Measurements from ENCODE around the gene ZNF710. TPM values are rescaled to one million over a fixed set of nuclear protein-coding genes. Genes with fewer than 3 reads are reported as not detected.

ZNF710 gene
- polyA plus RNA-seq, 1 experiment: 2.0 TPM

DNA sequence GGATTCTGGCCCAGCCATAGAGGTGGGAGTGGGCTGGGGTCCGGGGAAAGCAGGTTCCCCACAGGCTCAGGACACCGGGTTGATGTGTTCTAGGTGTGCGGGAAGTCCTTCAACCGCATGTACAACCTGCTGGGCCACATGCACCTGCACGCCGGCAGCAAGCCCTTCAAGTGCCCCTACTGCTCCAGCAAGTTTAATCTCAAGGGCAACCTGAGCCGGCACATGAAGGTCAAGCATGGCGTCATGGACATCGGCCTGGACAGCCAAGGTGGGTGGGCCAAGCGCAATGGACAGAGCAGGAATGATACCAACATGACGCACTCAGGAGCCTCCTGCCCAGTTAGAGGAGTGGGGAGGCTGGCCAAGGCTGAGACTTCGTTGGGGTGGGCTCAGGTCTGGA lies 72.9 kb downstream of the ZNF710 start:
- ChIA-PET CTCF (interaction anchor here (4.7 kb wide), 1 partner anchor 175 kb away, joined by 23 read pairs; no protein-coding TSS in a partner anchor), POLR2A (no interaction called here)
- no peak for DNase-seq (ENCODE audit: low read depth)
- H3K36me3 ChIP-seq (ENCODE audit: control insufficient read depth, insufficient read depth, low read length): peaks cover 10% of the 10 kb centered on the region
- no peaks in the 10 kb centered on the region for H3K27me3 ChIP-seq (ENCODE audit: control insufficient read depth, insufficient read depth, low read length)
- no peak for TF ChIP-seq CTCF (IDR thresholded peaks at IDR 0.05; ENCODE audit: insufficient read depth, low read depth, low read length)
- H3K4me3 ChIP-seq (ENCODE audit: low read depth, low read length): no peak overlapping the region

DNA sequence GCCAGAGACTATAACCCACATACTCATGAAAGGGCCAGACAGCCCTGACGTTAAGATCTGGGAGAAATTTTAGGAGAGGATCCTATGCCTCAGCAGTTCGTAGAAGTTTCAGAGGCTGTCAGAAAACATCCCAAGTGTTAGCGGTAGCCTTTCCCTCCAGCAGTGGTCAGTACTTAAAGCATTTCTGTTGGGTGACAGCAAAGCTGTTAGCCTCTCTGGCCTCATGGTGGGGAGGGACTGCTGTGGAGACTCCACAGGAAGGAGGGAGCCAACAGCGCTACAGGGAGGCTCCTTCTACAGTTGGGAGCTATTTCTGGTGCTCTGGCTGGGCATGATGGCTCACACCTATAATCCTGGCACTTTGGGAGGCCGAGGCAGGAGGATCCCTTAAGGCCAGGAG lies 73.8 kb downstream of the ZNF710 start:
- Histone ChIP-seq H3K27me3 (ENCODE audit: control insufficient read depth, insufficient read depth, low read length) (no peaks in the 10 kb centered on the region), H3K4me3 (ENCODE audit: low read depth, low read length) (no peak overlapping the region), H3K36me3 (ENCODE audit: control insufficient read depth, insufficient read depth, low read length) (peaks cover 15% of the 10 kb centered on the region)
- no peak for DNase-seq (ENCODE audit: low read depth)
- CTCF ChIA-PET: interaction anchor here (1.0 to 1.9 kb wide), 3 partner anchors 12 to 177 kb away, joined by 3 to 9 read pairs (median 5); no protein-coding TSS in a partner anchor
- no peak for TF ChIP-seq CTCF (IDR thresholded peaks at IDR 0.05; ENCODE audit: insufficient read depth, low read depth, low read length)
- POLR2A ChIA-PET: no interaction called here

DNA sequence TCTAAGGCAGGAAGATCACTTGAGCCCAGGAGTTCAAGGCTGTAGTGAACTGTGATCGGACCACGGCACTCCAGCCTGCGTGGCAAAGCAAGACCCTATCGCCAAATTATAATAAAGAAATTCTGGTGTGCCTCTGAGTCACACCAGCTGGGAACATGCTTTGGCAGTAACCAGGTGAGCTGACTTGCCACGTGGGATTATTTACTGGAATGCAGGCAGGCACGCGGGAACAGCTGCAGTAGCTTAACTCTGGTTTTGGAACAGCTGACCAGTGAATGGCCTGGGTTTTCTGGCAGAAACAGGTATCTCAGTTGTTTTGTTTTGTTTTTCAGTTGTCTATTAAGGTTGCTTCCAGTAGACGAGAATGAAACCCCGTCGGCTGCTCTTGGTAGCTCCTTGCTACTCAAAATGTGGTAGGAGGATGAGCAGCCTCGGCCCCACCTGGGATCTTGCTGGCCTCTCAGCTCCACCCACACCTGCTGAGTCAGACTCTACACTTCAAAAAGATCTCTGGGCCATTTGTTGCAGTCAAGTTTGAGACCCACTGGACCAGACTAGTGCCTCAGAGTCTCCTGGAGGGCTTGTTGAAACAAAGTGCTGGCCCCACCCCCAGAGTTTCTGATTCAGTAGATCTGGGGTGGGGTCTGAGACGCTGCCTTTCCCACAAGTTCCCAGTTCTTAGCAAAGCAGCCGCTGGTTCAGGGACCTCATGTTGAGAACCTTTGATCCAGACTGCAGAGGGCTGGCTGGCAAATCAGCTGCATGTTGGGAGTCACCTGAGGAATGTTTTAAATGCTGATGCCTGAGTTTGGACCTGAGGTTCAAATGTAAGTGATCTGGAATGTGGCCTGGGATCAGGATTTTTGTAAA lies 74.5 kb downstream of the ZNF710 start:
- POLR2A ChIA-PET: no interaction called here
- no peak for TF ChIP-seq CTCF (IDR thresholded peaks at IDR 0.05; ENCODE audit: insufficient read depth, low read depth, low read length)
- CTCF ChIA-PET: interaction anchor here (0.9 to 1.9 kb wide), 4 partner anchors 11 to 177 kb away, joined by 3 to 9 read pairs (median 4); no protein-coding TSS in a partner anchor
- H3K4me3 ChIP-seq (ENCODE audit: low read depth, low read length): no peak overlapping the region
- DNase-seq (ENCODE audit: low read depth): no peak
- no peaks in the 10 kb centered on the region for H3K27me3 ChIP-seq (ENCODE audit: control insufficient read depth, insufficient read depth, low read length)
- H3K36me3 ChIP-seq (ENCODE audit: control insufficient read depth, insufficient read depth, low read length): peaks cover 16% of the 10 kb centered on the region

GRCh38 chr15:90076716-90077115 lies 75.6 kb downstream of the ZNF710 start:
- Histone ChIP-seq H3K27me3 (ENCODE audit: control insufficient read depth, insufficient read depth, low read length) (no peaks in the 10 kb centered on the region), H3K4me3 (ENCODE audit: low read depth, low read length) (no peak overlapping the region), H3K36me3 (ENCODE audit: control insufficient read depth, insufficient read depth, low read length) (peaks cover 18% of the 10 kb centered on the region)
- ChIA-PET CTCF (interaction anchor here (1.2 to 1.9 kb wide), 2 partner anchors 10 to 315 kb away, joined by 3 to 9 read pairs; no protein-coding TSS in a partner anchor), POLR2A (no interaction called here)
- no peak for TF ChIP-seq CTCF (IDR thresholded peaks at IDR 0.05; ENCODE audit: insufficient read depth, low read depth, low read length)
- no peak for DNase-seq (ENCODE audit: low read depth)

DNA sequence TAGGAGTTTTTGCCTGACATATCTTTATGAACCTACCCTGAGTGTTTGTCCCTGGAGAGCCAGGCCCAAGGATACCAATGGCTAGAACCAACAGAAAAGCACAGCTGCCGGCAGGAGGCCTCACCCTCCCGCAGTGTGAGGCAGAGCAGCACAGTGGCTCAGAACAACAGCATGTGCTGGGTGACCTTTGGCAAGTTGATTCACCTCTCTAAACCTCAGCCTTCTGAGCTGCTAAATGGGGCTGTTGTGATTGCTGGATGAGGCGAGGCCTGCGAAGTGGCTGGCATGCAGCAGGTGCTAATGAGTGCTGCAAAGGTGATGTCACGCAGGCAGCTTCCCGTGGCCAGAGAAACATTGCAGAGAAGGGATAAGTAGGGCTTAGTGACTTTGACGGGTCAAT lies 77.8 kb downstream of the ZNF710 start:
- Histone ChIP-seq H3K36me3 (ENCODE audit: control insufficient read depth, insufficient read depth, low read length) (peaks cover 21% of the 10 kb centered on the region), H3K4me3 (ENCODE audit: low read depth, low read length) (no peak overlapping the region), H3K27me3 (ENCODE audit: control insufficient read depth, insufficient read depth, low read length) (no peaks in the 10 kb centered on the region)
- ChIA-PET CTCF (no interaction called here), POLR2A (no interaction called here)
- no peak for TF ChIP-seq CTCF (IDR thresholded peaks at IDR 0.05; ENCODE audit: insufficient read depth, low read depth, low read length)
- no peak for DNase-seq (ENCODE audit: low read depth)

All from BJ (cell line).